ENCODE measurements around the gene MAFF.
"Not testable (repeated sequence)": the region's sequence is repeated elsewhere in the genome, so short reads cannot be mapped to it uniquely, and the experiment has no call there.

The MAFF gene

GRCh38 chr22:38228326-38228872 lies 26.6 kb downstream of the MAFF start:
- no peak for DNase-seq

- no peak for DNase-seq
Measured at GRCh38 chr22:38228873-38229740, 27.3 kb downstream of the MAFF start.

GRCh38 chr22:38230108-38230825 lies 28.5 kb downstream of the MAFF start:
- DNase-seq, result no peak

- no peak for DNase-seq
Measured at GRCh38 chr22:38230916-38231315, 29.1 kb downstream of the MAFF start.

DNA sequence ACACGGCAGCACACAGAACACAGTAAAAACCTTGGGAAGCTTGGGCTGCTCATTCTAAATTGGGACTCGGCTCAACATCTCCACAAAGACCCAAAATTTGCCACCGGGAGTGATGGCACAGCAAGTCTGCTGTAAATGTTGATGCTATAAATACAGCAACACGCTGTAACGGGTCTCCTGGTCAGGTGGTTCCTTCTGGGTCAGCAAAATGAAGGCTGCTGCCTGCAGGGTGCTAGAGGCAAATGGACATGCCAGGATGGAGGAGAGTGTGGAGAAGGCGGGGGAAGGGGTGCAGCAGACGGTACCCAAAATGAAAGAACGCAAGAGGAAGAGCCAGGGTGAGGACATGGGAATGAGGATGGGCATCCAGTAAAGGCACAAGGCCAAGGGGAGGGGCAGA lies 30.4 kb downstream of the MAFF start:
- DNase-seq, result no peak

- DNase-seq, result no peak
Measured at GRCh38 chr22:38233427-38233826, 31.6 kb downstream of the MAFF start.

GRCh38 chr22:38233856-38234255 lies 32.1 kb downstream of the MAFF start:
- DNase-seq, result not testable (repeated sequence)

DNA sequence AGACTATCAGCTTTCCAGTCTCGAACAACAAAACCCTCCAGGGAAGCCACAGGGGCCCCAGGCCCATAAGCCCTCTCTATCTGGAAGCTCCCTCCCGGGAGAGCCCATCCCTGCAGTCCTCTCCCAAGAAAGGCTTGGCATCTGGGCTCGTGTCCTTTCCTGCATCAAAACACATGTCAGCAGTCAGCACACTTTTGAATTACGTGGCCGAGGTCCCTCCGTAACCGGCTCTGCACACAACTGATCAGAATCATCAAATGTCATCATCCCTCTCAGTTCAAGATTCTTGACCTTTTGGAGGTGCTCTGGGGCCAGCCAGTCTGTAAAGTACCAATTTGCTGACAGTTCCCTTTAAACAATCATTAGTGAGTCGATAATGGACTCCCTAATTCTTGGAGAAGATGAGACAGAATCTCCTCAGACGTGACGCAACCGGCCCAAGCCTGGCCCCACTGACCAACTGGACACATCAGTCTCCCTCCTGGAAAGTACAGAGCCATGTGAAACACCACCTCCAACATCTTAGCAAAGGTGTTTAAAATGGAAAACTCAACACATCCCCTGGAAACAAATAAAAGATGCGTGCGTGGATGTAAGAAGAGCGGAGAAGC lies 33.6 kb downstream of the MAFF start:
- DNase-seq, result no peak

DNA sequence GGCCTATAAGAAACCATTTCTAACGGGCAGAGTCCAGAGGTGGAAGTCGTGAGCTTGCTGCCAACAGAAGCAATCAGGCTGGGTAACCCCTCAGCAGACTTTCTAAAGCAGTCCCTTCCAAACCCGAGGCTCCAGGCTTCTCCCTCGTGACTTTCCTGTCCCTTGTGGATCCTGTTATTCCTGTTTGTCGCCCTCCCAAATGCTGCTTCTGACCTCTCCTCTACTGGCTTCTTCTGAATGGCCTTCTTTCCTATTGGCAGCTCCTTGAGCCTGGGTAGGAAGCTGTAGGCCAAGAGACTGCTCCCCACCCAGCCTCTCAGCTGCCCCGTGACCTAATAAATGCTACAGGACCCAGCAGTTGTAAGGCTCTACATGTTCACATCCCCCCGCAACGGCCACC lies 35.0 kb downstream of the MAFF start:
- no peak for DNase-seq

GRCh38 chr22:38238519-38239071 lies 36.8 kb downstream of the MAFF start:
- no peak for DNase-seq

- no peak for DNase-seq
Measured at GRCh38 chr22:38239101-38239761, 37.4 kb downstream of the MAFF start.

DNA sequence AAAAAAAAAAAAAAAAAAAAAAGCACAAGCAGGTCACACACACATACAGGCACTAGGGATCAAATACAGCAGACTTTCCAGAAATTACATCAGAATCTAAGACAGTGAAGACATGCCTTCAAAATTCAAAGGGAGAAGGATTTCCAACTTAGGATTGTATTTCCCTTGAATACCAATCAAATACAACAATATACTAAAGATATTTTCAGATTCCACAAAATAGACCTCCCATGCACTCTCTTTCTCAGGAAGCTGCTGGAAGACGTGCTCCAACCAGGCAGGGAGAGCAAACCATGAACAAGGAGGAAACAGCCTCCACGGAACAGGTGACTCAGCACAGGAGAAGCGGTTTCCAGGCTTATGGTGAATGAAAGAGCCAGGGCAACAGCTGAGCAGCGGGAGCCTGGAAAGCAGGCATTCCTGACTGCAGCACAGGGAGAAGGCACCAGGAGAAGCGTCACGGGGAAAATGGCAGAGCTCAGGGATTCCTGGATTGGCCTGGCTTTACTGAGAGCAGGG lies 39.0 kb downstream of the MAFF start:
- no peak for DNase-seq

DNA sequence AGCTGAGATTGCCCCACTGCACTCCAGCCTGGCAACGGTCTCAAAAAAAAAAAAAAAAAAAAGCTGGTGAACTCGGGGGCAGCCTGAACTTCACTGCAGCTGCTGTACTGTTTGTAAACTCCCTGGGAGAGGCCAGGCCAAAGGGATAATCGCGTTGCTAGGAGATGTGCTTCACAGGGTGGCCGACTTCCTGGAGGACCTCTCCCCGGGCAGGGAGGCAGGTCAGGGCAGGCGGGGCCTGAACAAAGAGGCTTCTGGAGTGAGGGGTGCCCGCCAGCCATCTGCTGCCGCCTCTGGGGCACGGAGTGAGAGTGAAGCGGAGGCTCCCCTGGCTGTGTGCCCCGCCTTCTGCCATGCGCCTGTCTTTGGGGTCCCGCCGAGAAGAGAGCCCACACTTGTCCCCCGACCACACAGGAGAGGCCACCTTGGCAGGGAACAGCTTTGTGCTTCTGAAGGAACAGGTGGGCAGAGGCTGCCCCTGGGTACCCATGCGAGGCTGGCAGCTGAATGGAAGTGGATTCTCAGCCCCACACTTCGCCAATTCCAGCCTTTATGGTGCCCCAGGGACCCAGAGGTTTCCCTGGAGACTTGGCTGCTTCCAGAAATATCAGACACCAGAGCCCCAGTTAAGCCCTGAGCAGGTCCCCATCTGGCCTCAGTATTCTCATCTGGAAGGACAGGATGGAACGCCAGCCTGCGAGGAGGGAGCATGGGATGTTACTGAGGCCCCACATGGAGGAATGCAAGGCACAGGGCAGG lies 41.4 kb downstream of the MAFF start:
- DNase-seq, result no peak

- no peak for DNase-seq
Measured at GRCh38 chr22:38244106-38244505, 42.3 kb downstream of the MAFF start.

- DNase-seq, result no peak
Measured at GRCh38 chr22:38246046-38246658, 44.4 kb downstream of the MAFF start.

- no peak for DNase-seq
Measured at GRCh38 chr22:38246692-38247091, 44.9 kb downstream of the MAFF start.

DNA sequence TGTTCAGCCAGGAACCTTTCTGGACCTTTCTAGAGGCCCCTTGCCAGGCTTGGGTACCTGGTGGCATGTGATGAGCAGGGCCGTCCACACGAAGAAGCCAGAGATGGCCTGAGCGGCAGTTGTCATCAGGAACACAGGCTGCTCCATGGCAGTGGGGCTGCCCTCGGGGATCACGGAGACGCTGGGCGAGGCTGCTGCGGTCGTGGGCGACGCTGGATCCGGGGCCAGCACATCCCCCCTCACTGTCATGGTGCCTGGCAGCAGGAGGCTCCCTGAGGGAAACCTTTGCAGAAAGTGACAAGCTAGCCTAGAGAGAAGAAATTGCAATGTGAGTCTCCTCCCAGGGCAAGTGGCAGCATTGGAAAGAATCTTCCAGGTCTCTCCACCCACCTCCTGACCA lies 45.9 kb downstream of the MAFF start:
- DNase-seq, result no peak

DNA sequence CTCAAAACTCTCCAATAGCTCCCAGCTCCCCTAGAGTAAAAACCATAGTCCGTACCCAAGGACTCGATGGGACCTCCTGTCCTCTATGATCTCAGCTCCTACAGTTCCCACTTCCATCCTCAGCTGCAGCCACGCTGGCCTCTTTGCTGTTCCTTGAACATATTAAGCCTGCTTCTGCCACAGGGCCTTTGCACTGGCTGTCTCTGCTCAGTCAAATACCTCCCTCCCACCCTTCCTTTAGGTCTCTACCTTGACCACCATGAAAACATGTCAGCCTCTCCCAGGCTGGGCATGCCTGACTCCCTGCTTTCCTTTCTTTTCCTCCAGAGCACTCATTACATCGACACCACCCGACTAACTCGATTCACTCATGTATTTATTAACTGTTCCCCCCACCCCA lies 46.5 kb downstream of the MAFF start:
- DNase-seq, result no peak

DNA sequence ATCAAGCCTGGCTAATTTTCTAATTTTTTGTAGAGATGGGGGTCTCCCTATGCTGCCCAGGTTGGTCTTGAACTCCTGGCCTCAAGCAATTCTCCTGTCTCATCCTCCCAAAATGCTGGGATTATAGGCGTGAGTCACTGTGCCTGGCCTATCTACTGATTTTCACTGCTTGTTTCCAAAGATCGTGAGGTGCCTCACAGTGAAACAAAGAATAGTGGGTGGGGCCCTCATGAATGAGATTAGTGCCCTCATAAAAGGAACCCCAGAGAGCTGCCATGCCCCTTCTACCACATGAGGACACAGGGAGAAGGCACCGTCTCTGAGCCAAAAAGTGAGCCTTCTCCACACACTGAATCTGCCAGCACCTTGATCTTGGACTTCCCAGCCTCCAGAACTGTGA lies 47.5 kb downstream of the MAFF start:
- no peak for DNase-seq

DNA sequence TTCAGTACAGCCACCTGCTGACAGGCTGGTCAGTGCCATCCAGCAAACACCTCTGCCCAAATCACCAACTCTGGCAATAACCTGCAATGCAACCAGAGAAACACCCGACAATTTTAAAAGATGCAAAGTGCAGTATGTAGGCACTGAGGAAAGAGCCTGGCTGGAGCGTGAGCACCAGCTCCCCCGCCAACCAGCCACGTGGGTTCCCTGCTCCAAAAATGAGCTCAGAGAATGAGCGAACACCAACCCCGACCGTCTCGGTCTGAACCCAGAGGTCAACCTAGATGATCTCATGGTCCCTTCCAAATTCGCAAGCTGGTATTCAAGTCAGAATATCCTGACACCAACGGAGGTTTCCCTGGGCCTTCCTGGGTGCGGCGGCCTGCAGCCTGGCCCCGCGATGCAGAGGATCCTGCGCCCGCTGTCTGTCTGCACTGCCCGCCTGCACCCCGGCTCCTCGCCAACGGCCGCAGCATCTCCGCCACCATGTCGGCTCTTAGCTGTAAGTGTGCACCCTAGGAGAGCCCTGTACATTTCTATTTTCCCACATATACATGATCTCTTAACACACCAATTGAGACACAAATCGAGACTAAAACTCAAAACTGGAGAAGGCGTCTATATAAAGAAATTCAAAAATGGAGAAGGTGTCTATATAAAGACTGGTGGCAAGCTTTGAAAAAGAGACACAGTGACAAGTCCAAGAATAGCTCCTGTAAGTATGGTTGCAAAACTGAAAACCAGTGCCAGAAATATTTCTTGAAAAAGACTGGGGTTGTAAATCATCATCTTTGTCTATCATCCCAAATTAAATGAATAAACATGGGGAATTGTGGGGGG lies 48.2 kb downstream of the MAFF start:
- DNase-seq, result no peak

Data from RPMI8226 (cell line).